B cell (primary cell): ENCODE data around the gene SATB2.

Experiments used
- CTCF ChIP-seq: fragments of 200-600 bp; IDR thresholded peaks from one replicate; pipeline ENCODE4 v1.8.0; 2022; ENCODE audit warnings: antibody characterized with exemption, mild to moderate bottlenecking
- EZH2 ChIP-seq: IDR thresholded peaks from 2 replicates; pipeline ENCODE4 v1.6.1; 2012; ENCODE audit warnings: borderline replicate concordance, low read depth, mild to moderate bottlenecking, moderate library complexity, low read length; ENCODE audit not compliant: insufficient read depth, poor library complexity, severe bottlenecking

GRCh38 chr2:199378948-199379650 lies 78.6 kb downstream of the SATB2 start:
- no peak for TF ChIP-seq CTCF
- no peak for TF ChIP-seq EZH2
